Neural cell (in vitro differentiated cells): ENCODE data around the gene GTSF1L.

Experiments used
- CTCF ChIP-seq: fragments of 450-650 bp; IDR thresholded peaks from 2 replicates; pipeline ENCODE4 v1.5.1; 2014; ENCODE audit warnings: antibody characterized with exemption, mild to moderate bottlenecking, moderate library complexity; ENCODE audit not compliant: poor library complexity, severe bottlenecking
- EP300 ChIP-seq: fragments of 450-650 bp; conservative IDR thresholded peaks from 2 replicates; pipeline ENCODE4 v1.6.1; 2014; ENCODE audit warnings: antibody characterized with exemption, mild to moderate bottlenecking, moderate library complexity; ENCODE audit not compliant: poor library complexity, severe bottlenecking
- EZH2 ChIP-seq: fragments of 200-600, 300-800 bp; shearing (Covaris generic), sonication (generic); IDR thresholded peaks from 2 replicates; pipeline ENCODE4 v1.6.1; 2014; ENCODE audit warnings: antibody characterized with exemption, low read length, borderline replicate concordance, mild to moderate bottlenecking; ENCODE audit not compliant: insufficient read depth, poor library complexity, severe bottlenecking
- POLR2AphosphoS5 ChIP-seq: IDR thresholded peaks from 2 replicates; pipeline ENCODE4 v1.6.1; 2012
- RAD21 ChIP-seq: fragments of 450-650 bp; conservative IDR thresholded peaks from 2 replicates; pipeline ENCODE4 v1.6.1; 2014; ENCODE audit warnings: antibody characterized with exemption, mild to moderate bottlenecking, moderate library complexity
- REST ChIP-seq: IDR thresholded peaks from 2 replicates; pipeline ENCODE4 v1.6.1; 2012; ENCODE audit warnings: borderline replicate concordance
- SMC3 ChIP-seq: fragments of 450-650 bp; conservative IDR thresholded peaks from 2 replicates; pipeline ENCODE4 v1.6.1; 2014; ENCODE audit warnings: antibody characterized with exemption, mild to moderate bottlenecking, moderate library complexity; ENCODE audit not compliant: poor library complexity
- TAF1 ChIP-seq: IDR thresholded peaks from 2 replicates; pipeline ENCODE4 v1.6.1; 2012; ENCODE audit warnings: low read depth

GRCh38 chr20:43724383-43724782 is 2.4 kb downstream of the GTSF1L start:
- TF ChIP-seq CTCF = no peak
- TF ChIP-seq EZH2 = no peak
- TF ChIP-seq POLR2AphosphoS5 = no peak
- TF ChIP-seq REST = no peak
- TF ChIP-seq TAF1 = no peak
- no peak for TF ChIP-seq EP300
- no peak for TF ChIP-seq SMC3
- no peak for TF ChIP-seq RAD21
